ENCODE measurements around the gene PDE4D. TPM values are rescaled to one million over a fixed set of nuclear protein-coding genes. Genes with fewer than 3 reads are reported as not detected.

Gene PDE4D
- total RNA-seq, 1 experiment from 2014 or later, result 2.1 TPM

DNA sequence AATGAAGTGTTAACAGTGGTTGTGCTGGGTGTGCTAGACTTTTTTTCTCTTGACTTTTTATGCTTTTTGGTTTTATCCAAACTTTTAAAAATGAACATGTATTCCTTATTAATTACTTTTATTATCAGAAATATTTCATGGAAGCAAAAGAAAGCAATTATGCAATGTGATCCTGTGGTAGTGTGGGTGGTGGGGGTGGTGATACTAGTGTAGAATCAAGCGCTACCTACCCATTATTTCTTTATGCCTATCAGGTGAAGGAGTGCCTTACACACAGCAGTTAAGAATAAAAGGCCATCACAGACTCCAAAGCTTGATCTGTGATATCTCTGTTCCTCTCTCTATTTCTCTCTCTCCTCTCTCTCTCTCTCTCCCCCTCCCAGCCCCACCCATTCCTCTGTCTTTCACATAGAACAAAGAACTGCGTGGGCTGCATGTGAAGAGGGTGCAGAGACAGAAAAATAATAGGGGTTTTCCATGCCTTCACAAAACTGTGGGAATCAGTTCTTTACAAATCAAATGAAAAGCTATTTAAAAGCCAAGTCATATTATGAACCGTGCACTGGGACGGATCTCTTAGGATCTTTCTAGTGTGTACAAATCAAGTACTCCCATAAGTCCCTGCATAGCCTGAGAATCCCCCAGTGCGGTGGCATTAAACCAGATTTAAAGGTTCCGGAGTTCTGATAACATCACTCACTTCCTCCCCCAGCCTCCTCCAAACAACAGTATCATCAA is 959.5 kb downstream of the PDE4D start:
- Histone ChIP-seq H3K14ac (ENCODE audit: insufficient read depth, low read length) (no peak overlapping the region), H3K79me1 (ENCODE audit: insufficient read depth, low read depth, low read length, poor library complexity, severe bottlenecking) (no peaks in the 10 kb centered on the region), H3K23me2 (ENCODE audit: insufficient read length, low read depth, low read length, poor library complexity, severe bottlenecking) (no peaks in the 10 kb centered on the region), H4K91ac (ENCODE audit: insufficient read length, low read depth, low read length) (no peak overlapping the region), H4K5ac (ENCODE audit: insufficient read length, low read depth, low read length) (no peak overlapping the region), H3K4me1 (ENCODE audit: insufficient read depth, low read length) (no peaks in the 10 kb centered on the region; the same call in 1 of the 2 replicates), H3K27ac (ENCODE audit: insufficient read length, low read depth, low read length) (no peak overlapping the region), H4K8ac (replicated peaks; ENCODE audit: insufficient read length, low read depth, low read length) (no peak overlapping the region), H3K79me2 (ENCODE audit: insufficient read depth, low read length) (no peaks in the 10 kb centered on the region), H3K18ac (ENCODE audit: insufficient read length, low read depth, low read length) (no peak overlapping the region), H2BK20ac (ENCODE audit: low read depth, low read length, poor library complexity, severe bottlenecking) (no peak overlapping the region), H4K20me1 (ENCODE audit: control insufficient read depth, insufficient read depth, insufficient read length) (no peaks in the 10 kb centered on the region), H2BK12ac (ENCODE audit: insufficient read length, low read depth, low read length) (no peak overlapping the region), H3K23ac (ENCODE audit: insufficient read length, low read depth, low read length) (no peak overlapping the region), H2AFZ (ENCODE audit: low read length) (no peak overlapping the region), H3K27me3 (ENCODE audit: insufficient read depth, low read length) (no peaks in the 10 kb centered on the region), H2BK5ac (ENCODE audit: insufficient read length, low read length) (no peak overlapping the region), H3K4me2 (ENCODE audit: insufficient read depth, insufficient read length, low read length) (no peak overlapping the region), H3K9me3 (ENCODE audit: control insufficient read depth, low read depth, low read length) (no peaks in the 10 kb centered on the region), H3K9ac (ENCODE audit: extremely low read depth, insufficient read length, low read length) (no peak overlapping the region), H2BK120ac (ENCODE audit: low read depth, low read length, poor library complexity, severe bottlenecking) (no peak overlapping the region), H3K56ac (ENCODE audit: insufficient read length, low read depth, low read length) (no peak overlapping the region), H2AK5ac (ENCODE audit: insufficient read length, low read length) (no peak overlapping the region), H3K4ac (ENCODE audit: low read depth, low read length) (no peak overlapping the region), H3T11ph (ENCODE audit: low read length) (no peak overlapping the region), H2BK15ac (ENCODE audit: low read depth, low read length) (no peak overlapping the region)
- H3K27me3 Mint-ChIP-seq (ENCODE audit: low read depth), result no peaks in the 10 kb centered on the region; the same call in 1 of the 2 replicates
- H3K4me1 Mint-ChIP-seq, result peaks cover 7 to 11% of the 10 kb centered on the region in 2 experiments; a peak in 3 of 4 replicates
- no peak overlapping the region for H3K4me3 Mint-ChIP-seq
- H3K9me3 Mint-ChIP-seq, result no peaks in the 10 kb centered on the region
- WGBS (ENCODE audit: extremely low coverage, insufficient read length, low lambda C conversion rate), result no CpG with 5 or more reads among the region's 6 CpGs
- H3K36me3 Mint-ChIP-seq (ENCODE audit: insufficient read depth in 1 of 3, low read depth in 3 of 3), result no peaks in the 10 kb centered on the region
- TF ChIP-seq, protein P1, sequence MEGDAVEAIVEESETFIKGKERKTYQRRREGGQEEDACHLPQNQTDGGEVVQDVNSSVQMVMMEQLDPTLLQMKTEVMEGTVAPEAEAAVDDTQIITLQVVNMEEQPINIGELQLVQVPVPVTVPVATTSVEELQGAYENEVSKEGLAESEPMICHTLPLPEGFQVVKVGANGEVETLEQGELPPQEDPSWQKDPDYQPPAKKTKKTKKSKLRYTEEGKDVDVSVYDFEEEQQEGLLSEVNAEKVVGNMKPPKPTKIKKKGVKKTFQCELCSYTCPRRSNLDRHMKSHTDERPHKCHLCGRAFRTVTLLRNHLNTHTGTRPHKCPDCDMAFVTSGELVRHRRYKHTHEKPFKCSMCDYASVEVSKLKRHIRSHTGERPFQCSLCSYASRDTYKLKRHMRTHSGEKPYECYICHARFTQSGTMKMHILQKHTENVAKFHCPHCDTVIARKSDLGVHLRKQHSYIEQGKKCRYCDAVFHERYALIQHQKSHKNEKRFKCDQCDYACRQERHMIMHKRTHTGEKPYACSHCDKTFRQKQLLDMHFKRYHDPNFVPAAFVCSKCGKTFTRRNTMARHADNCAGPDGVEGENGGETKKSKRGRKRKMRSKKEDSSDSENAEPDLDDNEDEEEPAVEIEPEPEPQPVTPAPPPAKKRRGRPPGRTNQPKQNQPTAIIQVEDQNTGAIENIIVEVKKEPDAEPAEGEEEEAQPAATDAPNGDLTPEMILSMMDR (conservative IDR thresholded peaks at IDR 0.05), result no peak
- no peak overlapping the region; a peak in 1 of 7 replicates for H3K27ac Mint-ChIP-seq
- DNase-seq, result no peak
